HT-29 (cell line): ENCODE results near the gene PREX1. TPM values are rescaled to one million over a fixed set of nuclear protein-coding genes. Genes with fewer than 3 reads are reported as not detected.

Experiments used
- DNase-seq: peaks from one replicate; pipeline ENCODE4 v3.0.0-alpha.2; 2015; ENCODE audit warnings: low spot score
- total RNA-seq: library from RNA; depleted of rRNA; stranded (reverse); fragments of >200 nt; shearing (Covaris generic); gene quantifications from 2 replicates; pipeline ENCODE4 v1.2.3, GENCODE V29; 2014

The PREX1 gene
- total RNA-seq, 1 experiment from 2014 or later: 0.31 TPM

GRCh38 chr20:48797275-48797825, 30.4 kb downstream of the PREX1 start:
- DNase-seq: no peak

GRCh38 chr20:48795732-48796131, 32.1 kb downstream of the PREX1 start:
- no peak for DNase-seq

GRCh38 chr20:48794816-48795457, 32.9 kb downstream of the PREX1 start:
- no peak for DNase-seq

- no peak for DNase-seq
Observed at GRCh38 chr20:48794360-48794759, 33.4 kb downstream of the PREX1 start.

- DNase-seq: no peak
Observed at GRCh38 chr20:48793776-48794175, 34.0 kb downstream of the PREX1 start.

- DNase-seq: no peak
Observed at GRCh38 chr20:48791666-48792071, 36.1 kb downstream of the PREX1 start.

- peak; percentile 12 for DNase-seq
Observed at GRCh38 chr20:48791014-48791413, 36.8 kb downstream of the PREX1 start.

- DNase-seq: no peak
Observed at GRCh38 chr20:48790473-48791003, 37.3 kb downstream of the PREX1 start.

- no peak for DNase-seq
Observed at GRCh38 chr20:48789781-48790472, 37.9 kb downstream of the PREX1 start.

- no peak for DNase-seq
Observed at GRCh38 chr20:48789185-48789668, 38.6 kb downstream of the PREX1 start.

- no peak for DNase-seq
Observed at GRCh38 chr20:48788486-48789072, 39.2 kb downstream of the PREX1 start.

GRCh38 chr20:48787861-48788375, 39.9 kb downstream of the PREX1 start:
- DNase-seq: no peak

- DNase-seq: no peak
Observed at GRCh38 chr20:48786951-48787705, 40.7 kb downstream of the PREX1 start.

- DNase-seq: no peak
Observed at GRCh38 chr20:48785801-48786200, 42.0 kb downstream of the PREX1 start.

- no peak for DNase-seq
Observed at GRCh38 chr20:48785256-48785655, 42.5 kb downstream of the PREX1 start.

GRCh38 chr20:48784273-48784641, 43.5 kb downstream of the PREX1 start:
- DNase-seq: no peak

GRCh38 chr20:48783533-48784272, 44.1 kb downstream of the PREX1 start:
- no peak for DNase-seq

GRCh38 chr20:48782901-48783308, 44.9 kb downstream of the PREX1 start:
- no peak for DNase-seq

GRCh38 chr20:48782053-48782452, 45.7 kb downstream of the PREX1 start:
- no peak for DNase-seq

GRCh38 chr20:48781634-48782033, 46.2 kb downstream of the PREX1 start:
- DNase-seq: no peak

- no peak for DNase-seq
Observed at GRCh38 chr20:48779435-48779834, 48.4 kb downstream of the PREX1 start.
